DOHH2 (cell line): ENCODE measurements around the gene FREM2.

Experiments
- H3F3A ChIP-seq: fragments of 200-600 bp; sonication (generic), shearing (Covaris generic); 2 replicates; pipeline ENCODE4 v1.6.0; 2016; ENCODE audit warnings: antibody characterized with exemption, mild to moderate bottlenecking; ENCODE audit not compliant: control insufficient read depth, insufficient read depth
- H3K27ac ChIP-seq: fragments of 200-600 bp; sonication (generic); 2 replicates; pipeline ENCODE4 v1.5.1; 2014; ENCODE audit warnings: low read depth, mild to moderate bottlenecking, low read length, moderate library complexity
- H3K27me3 ChIP-seq: fragments of 200-600 bp; sonication (generic); 2 replicates; pipeline ENCODE4 v1.6.1; 2014; ENCODE audit warnings: mild to moderate bottlenecking, low read length, mixed read lengths; ENCODE audit not compliant: control insufficient read depth
- H3K36me3 ChIP-seq: fragments of 200-600 bp; sonication (generic); 2 replicates; pipeline ENCODE4 v1.6.1; 2014; ENCODE audit warnings: mild to moderate bottlenecking, low read length, moderate library complexity, mixed read lengths; ENCODE audit not compliant: control insufficient read depth
- H3K4me1 ChIP-seq: fragments of 200-600 bp; sonication (generic); 2 replicates; pipeline ENCODE4 v1.6.1; 2014; ENCODE audit warnings: mild to moderate bottlenecking, low read length, mixed read lengths; ENCODE audit not compliant: control insufficient read depth
- H3K4me2 ChIP-seq: fragments of 200-600 bp; sonication (generic); 2 replicates; pipeline ENCODE4 v1.6.0; 2014; ENCODE audit warnings: mild to moderate bottlenecking, low read length, moderate library complexity
- H3K4me3 ChIP-seq: fragments of 200-600 bp; sonication (generic); 2 replicates; pipeline ENCODE4 v1.5.1; 2014; ENCODE audit warnings: mild to moderate bottlenecking, low read length, mixed read lengths
- H3K79me2 ChIP-seq: fragments of 200-600 bp; sonication (generic); 2 replicates; pipeline ENCODE4 v1.6.1; 2014; ENCODE audit warnings: mild to moderate bottlenecking, low read length, mixed read lengths; ENCODE audit not compliant: control insufficient read depth
- H3K9me2 ChIP-seq: fragments of 200-600 bp; sonication (generic); replicated peaks from 2 replicates; pipeline ENCODE4 v1.6.1; 2014; ENCODE audit warnings: mild to moderate bottlenecking, low read length, mixed read lengths; ENCODE audit not compliant: control insufficient read depth
- H3K9me3 ChIP-seq: fragments of 200-600 bp; sonication (generic); 2 replicates; pipeline ENCODE4 v1.6.1; 2014; ENCODE audit warnings: antibody characterized with exemption, low read length, mixed read lengths; ENCODE audit not compliant: control insufficient read depth, insufficient read depth
- H4K20me1 ChIP-seq: fragments of 200-600 bp; sonication (generic); 2 replicates; pipeline ENCODE4 v1.6.0; 2014; ENCODE audit warnings: low read depth, mild to moderate bottlenecking, antibody characterized with exemption, low read length, moderate library complexity; ENCODE audit not compliant: control insufficient read depth, insufficient read depth
- CTCF ChIP-seq: fragments of 200-600 bp; sonication (generic); IDR thresholded peaks from one replicate; pipeline ENCODE4 v1.5.1; 2014; ENCODE audit warnings: antibody characterized with exemption, mild to moderate bottlenecking, low read depth, low read length; ENCODE audit not compliant: poor library complexity, severe bottlenecking
- EZH2phosphoT487 ChIP-seq: fragments of 200-600 bp; sonication (generic); IDR thresholded peaks from 2 replicates; pipeline ENCODE4 v1.6.1; 2017; ENCODE audit warnings: borderline replicate concordance, mild to moderate bottlenecking, antibody characterized with exemption, low read length, moderate library complexity, mixed read lengths

The FREM2 gene

GRCh38 chr13:38850868-38851626, 164.2 kb downstream of the FREM2 start:
- no peak for TF ChIP-seq EZH2phosphoT487
- no peak for TF ChIP-seq CTCF
- Histone ChIP-seq H3K36me3 (no peaks in the 10 kb centered on the region), H3K27me3 (no peaks in the 10 kb centered on the region), H3K4me2 (no peak overlapping the region), H3K4me3 (no peak overlapping the region), H3K4me1 (no peaks in the 10 kb centered on the region), H4K20me1 (no peaks in the 10 kb centered on the region), H3F3A (no peaks in the 10 kb centered on the region), H3K27ac (no peak overlapping the region), H3K79me2 (no peaks in the 10 kb centered on the region), H3K9me3 (no peaks in the 10 kb centered on the region), H3K9me2 (no peaks in the 10 kb centered on the region)

- Histone ChIP-seq H3F3A (no peaks in the 10 kb centered on the region), H3K4me2 (no peak overlapping the region), H3K4me3 (no peak overlapping the region), H3K27me3 (no peaks in the 10 kb centered on the region; the same call in 1 of the 2 replicates), H3K36me3 (no peaks in the 10 kb centered on the region), H3K79me2 (no peaks in the 10 kb centered on the region), H4K20me1 (no peaks in the 10 kb centered on the region), H3K9me2 (no peaks in the 10 kb centered on the region), H3K27ac (no peak overlapping the region), H3K9me3 (no peaks in the 10 kb centered on the region), H3K4me1 (no peaks in the 10 kb centered on the region)
- TF ChIP-seq CTCF (no peak), EZH2phosphoT487 (no peak)
Observed at GRCh38 chr13:38854226-38854625, 167.3 kb downstream of the FREM2 start.

GRCh38 chr13:38856065-38856464, 169.2 kb downstream of the FREM2 start:
- Histone ChIP-seq H3K9me2 (no peaks in the 10 kb centered on the region), H3K4me2 (no peak overlapping the region), H3F3A (no peaks in the 10 kb centered on the region), H3K79me2 (no peaks in the 10 kb centered on the region), H4K20me1 (no peaks in the 10 kb centered on the region), H3K27me3 (no peaks in the 10 kb centered on the region; the same call in 1 of the 2 replicates), H3K9me3 (no peaks in the 10 kb centered on the region), H3K27ac (no peak overlapping the region), H3K36me3 (no peaks in the 10 kb centered on the region), H3K4me3 (no peak overlapping the region), H3K4me1 (no peaks in the 10 kb centered on the region)
- TF ChIP-seq CTCF (no peak), EZH2phosphoT487 (no peak)
